Activated naive CD8-positive, alpha-beta T cell treated with anti-CD3 and anti-CD28 coated beads for 36 hours (primary cell): ENCODE results near the gene NOC3L. TPM values are rescaled to one million over a fixed set of nuclear protein-coding genes. Genes with fewer than 3 reads are reported as not detected.
"Not testable (repeated sequence)": the region's sequence is repeated elsewhere in the genome, so short reads cannot be mapped to it uniquely, and the experiment has no call there.

Experiments used
- DNase-seq: peaks from one replicate; pipeline ENCODE4 v3.0.0; 2021
- H3K27ac Mint-ChIP-seq: one replicate; pipeline ENCODE4 v1.8.0; 2022; ENCODE audit warnings: mild to moderate bottlenecking, moderate library complexity, mixed read lengths
- H3K27me3 Mint-ChIP-seq: one replicate; pipeline ENCODE4 v1.8.0; 2022; ENCODE audit warnings: mild to moderate bottlenecking, mixed read lengths
- H3K36me3 Mint-ChIP-seq: one replicate; pipeline ENCODE4 v1.8.0; 2021; ENCODE audit warnings: mild to moderate bottlenecking, mixed read lengths
- H3K4me1 Mint-ChIP-seq: one replicate; pipeline ENCODE4 v1.8.0; 2021; ENCODE audit warnings: mixed read lengths
- H3K4me3 Mint-ChIP-seq: one replicate; pipeline ENCODE4 v1.8.0; 2022; ENCODE audit warnings: mild to moderate bottlenecking, moderate library complexity, mixed read lengths
- H3K9me3 Mint-ChIP-seq: one replicate; pipeline ENCODE4 v1.8.0; 2022; ENCODE audit warnings: mixed read lengths
- total RNA-seq, 2 experiments: library from RNA; stranded (reverse); gene quantifications; one replicate each; pipeline ENCODE4 v1.2.3, GENCODE V29; 2021

Gene NOC3L, protein sequence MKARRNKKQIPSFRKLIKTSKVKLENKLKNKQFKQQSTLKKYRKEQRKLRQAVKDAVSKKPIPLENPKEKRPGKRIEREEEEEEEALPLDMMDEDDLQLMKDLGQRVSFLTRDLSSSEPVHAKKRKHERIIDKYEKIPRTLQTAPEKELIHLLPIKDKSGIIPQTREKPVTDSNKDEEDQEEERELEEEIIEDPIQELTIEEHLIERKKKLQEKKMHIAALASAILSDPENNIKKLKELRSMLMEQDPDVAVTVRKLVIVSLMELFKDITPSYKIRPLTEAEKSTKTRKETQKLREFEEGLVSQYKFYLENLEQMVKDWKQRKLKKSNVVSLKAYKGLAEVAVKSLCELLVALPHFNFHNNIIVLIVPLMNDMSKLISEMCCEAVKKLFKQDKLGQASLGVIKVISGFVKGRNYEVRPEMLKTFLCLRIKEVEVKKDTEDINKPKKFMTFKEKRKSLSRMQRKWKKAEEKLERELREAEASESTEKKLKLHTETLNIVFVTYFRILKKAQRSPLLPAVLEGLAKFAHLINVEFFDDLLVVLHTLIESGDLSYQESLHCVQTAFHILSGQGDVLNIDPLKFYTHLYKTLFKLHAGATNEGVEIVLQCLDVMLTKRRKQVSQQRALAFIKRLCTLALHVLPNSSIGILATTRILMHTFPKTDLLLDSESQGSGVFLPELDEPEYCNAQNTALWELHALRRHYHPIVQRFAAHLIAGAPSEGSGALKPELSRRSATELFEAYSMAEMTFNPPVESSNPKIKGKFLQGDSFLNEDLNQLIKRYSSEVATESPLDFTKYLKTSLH
- 10 to 100 TPM; 47.9 to 48.9 TPM for total RNA-seq

DNA sequence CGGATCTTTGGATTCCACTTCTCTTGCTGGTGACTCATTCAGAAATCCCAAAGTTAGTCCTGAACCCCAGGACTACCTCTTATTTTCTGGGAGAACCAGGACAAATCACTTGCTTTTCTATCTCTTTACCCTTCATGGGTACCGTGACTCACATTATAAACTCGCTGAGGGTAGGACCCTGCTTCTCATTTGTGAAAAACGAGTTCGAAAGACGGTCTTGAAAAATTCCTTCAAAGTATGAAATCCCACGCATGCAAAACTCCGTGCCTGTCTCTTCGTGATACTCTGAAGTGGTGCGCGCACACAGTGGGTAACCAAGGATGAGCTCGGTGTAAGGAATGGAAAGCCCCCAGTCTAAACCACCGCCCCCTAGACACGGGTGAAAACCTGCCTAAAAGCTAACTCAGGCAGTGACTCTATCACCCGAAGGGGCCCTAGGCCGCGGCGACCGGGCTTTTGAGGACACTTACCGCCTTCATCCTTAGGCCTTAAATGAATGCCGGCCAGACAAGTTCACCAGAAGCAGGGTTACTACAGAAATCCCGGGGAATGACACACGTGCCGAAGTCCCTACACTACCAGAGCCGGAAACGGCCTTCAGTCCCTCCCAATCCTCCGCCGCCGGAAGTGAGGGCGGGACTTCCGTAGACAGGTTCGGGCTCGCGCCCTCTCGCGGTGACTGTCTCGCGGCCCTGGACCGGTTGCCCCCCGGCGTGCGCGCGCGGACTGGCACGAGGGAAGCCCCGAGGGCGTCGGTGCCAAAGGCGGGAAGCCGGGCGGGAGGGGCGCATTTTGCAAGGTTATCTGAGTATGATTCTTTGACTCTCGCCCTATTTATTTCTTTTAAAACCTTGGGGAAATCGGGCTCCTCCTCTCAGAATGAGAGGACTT, at the start of gene NOC3L:
Gene NOC3L, minus strand, starts transcription at position 580 of the 891 bp plus-strand sequence. Its CDS starts 101 bp downstream, at position 479.
- H3K27ac Mint-ChIP-seq = peak within 1 kb of the TSS; percentile 96
- H3K4me3 Mint-ChIP-seq = peak within 1 kb of the TSS; percentile 96
- peak; percentile 95 for DNase-seq
- peaks cover 21% of the 10 kb centered on the region for H3K4me1 Mint-ChIP-seq
- peaks cover 39% of the 10 kb centered on the region for H3K36me3 Mint-ChIP-seq
- peaks cover 6% of the 10 kb centered on the region for H3K27me3 Mint-ChIP-seq
- H3K9me3 Mint-ChIP-seq = no peaks in the 10 kb centered on the region

DNA sequence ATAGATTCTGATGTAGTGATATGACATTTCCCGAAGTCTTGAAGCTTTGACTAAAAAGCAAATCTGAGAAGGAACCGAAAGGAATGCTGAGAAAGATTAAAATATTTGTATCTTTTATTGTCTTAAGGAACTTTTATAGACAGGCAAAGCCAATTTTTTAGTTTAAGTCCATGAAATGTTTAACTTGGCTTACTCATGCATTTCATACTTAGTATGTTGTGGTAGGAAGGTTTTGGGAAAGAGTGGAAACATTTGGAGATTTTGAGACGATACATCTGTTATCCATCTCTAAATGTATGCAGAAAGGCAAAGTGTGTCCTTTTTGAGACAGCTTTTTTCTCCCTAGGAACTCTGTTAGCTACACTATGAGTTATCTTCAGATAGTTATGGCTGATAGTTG, 49.7 kb upstream of the NOC3L start:
- Mint-ChIP-seq H3K9me3 (no peaks in the 10 kb centered on the region), H3K27ac (no peak overlapping the region), H3K4me3 (no peak overlapping the region), H3K4me1 (no peaks in the 10 kb centered on the region), H3K27me3 (peaks cover 47% of the 10 kb centered on the region), H3K36me3 (no peaks in the 10 kb centered on the region)
- no peak for DNase-seq

DNA sequence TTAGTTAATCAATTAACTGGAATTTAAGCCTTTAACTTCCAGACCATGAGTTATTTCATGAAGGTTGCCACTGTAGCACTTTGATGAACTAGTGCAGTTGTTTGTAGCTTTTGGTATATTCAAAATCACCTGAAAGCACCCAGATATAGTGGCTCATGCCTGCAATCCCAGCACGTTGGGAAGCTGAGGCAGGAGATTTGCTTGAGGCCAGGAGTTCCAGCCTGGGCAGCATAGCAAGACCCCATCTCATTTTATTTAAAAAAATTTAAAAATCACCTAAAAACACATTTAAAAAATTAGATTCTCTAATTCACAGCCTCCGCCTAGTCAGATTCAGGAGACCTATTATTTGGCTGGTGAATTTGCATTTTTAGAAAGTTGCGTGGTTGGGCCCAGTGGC, 48.6 kb upstream of the NOC3L start:
- Mint-ChIP-seq H3K4me1 (no peaks in the 10 kb centered on the region), H3K27me3 (peaks cover 59% of the 10 kb centered on the region), H3K9me3 (no peaks in the 10 kb centered on the region), H3K4me3 (no peak overlapping the region), H3K36me3 (no peaks in the 10 kb centered on the region), H3K27ac (no peak overlapping the region)
- no peak for DNase-seq

DNA sequence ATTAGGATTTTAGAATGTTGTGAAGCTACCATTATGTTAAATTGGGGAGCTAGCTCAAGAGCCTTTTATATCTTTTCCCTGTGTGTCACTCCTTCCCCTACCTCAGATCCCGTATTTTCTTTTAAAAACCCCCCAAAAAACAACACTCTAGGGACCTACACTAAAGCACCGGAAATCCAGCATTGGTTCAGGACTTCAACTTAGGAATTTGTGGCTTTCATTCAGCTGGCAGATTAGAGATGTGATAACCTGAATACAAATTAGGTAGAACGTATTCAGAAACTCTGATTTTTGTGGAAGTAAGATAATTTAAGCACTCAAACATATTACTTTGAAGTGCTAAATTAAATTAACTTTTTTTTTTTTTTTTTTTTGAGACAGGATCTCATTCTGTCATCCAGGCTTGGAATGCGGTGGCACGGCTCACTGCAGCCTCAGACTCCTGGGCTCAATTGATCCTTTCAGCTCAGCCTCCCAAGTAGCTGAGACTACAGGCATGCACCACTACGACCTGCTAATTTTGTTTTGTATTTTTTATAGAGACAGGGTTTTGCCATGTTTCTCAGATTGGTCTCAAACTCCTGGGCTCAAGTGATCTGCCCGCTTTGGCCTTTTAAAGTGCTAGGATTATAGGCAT, 46.4 kb upstream of the NOC3L start:
- no peaks in the 10 kb centered on the region for H3K36me3 Mint-ChIP-seq
- H3K4me1 Mint-ChIP-seq = no peaks in the 10 kb centered on the region
- no peak overlapping the region for H3K27ac Mint-ChIP-seq
- no peaks in the 10 kb centered on the region for H3K9me3 Mint-ChIP-seq
- H3K27me3 Mint-ChIP-seq = peaks cover 70% of the 10 kb centered on the region
- DNase-seq = no peak
- no peak overlapping the region for H3K4me3 Mint-ChIP-seq

DNA sequence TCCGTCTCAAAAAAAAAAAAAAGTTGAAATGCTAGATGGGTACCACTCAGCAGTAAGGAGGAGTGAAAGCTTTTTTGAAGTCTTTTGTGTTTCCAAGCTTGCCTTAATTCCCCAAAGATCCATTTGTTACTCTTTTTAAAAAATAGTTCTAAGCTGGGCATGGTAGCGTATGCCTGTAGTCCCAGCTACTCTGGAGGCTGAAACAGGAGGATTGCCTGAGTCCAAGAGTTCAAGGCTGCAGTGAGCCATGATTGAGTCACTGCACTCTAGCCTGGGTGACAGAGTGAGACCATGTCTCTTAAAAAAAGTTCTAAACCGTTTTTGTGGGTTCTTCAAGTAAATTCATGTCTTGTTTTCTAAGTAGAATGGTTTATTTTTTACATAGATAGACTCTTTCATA, 44.9 kb upstream of the NOC3L start:
- H3K27ac Mint-ChIP-seq = no peak overlapping the region
- H3K4me3 Mint-ChIP-seq = no peak overlapping the region
- H3K36me3 Mint-ChIP-seq = no peaks in the 10 kb centered on the region
- peaks cover 2% of the 10 kb centered on the region for H3K4me1 Mint-ChIP-seq
- H3K27me3 Mint-ChIP-seq = peaks cover 72% of the 10 kb centered on the region
- DNase-seq = no peak
- no peaks in the 10 kb centered on the region for H3K9me3 Mint-ChIP-seq

DNA sequence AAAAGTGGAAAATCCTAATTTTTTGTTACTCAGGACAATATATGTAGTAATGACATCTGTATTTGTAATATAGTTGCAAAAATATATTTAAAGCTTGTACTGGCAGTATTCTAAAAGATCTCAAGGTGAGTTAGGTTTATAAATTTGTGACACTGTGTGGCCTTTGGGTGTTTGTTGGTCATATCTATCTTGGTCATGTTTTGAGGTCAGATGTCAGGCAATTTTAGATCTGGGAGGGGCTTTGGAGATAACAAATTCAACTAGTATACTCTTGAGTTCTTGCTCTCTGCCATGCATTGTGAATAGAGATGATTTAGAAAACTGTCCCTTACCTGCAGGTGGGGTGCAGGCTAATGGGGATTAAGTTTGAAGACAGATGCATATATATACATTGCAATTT, 42.7 kb upstream of the NOC3L start:
- no peak overlapping the region for H3K27ac Mint-ChIP-seq
- H3K9me3 Mint-ChIP-seq = peaks cover 4% of the 10 kb centered on the region
- peaks cover 6% of the 10 kb centered on the region for H3K36me3 Mint-ChIP-seq
- H3K4me1 Mint-ChIP-seq = peaks cover 5% of the 10 kb centered on the region
- H3K27me3 Mint-ChIP-seq = peaks cover 75% of the 10 kb centered on the region
- DNase-seq = no peak
- no peak overlapping the region for H3K4me3 Mint-ChIP-seq

DNA sequence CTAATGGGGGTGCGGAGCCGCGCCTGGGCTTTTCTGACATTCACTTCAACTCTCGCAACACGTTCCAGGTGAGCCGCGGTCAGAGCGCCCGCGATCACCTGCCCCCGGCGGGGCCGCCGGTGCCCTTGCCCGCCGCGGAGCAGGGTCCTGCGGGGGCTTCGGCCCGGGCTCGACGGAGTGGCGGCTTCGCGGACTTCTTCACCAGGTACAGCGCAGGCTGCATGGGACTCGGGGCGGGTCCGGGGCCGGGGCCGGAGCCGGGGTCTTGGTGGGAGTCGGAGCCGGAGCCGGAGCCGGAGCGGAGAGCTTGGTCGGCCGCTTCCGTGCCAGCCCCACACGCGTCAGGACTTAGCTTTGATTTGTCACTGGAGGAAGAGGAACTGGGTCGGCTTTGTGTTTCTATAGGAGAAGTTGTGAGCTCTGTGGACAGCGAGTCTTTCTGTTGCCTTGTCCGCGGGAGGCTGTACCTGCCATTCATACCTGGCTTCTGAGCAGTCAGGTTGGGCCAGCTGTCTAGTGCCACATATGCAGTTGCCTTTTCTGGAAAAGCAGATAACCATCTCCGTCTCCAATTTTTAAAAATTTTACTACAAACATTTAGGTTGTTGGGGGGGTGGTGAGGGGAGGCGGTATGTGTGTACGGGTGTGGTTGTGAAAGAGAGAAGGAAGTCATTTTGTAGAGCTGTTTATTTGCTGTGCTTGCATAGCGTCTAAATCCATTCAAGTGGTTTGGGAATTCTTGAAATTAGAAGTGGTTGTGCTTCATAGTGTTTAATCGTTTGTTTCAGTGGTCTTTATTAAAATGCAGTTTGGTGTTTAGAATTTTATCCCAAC, 40.9 kb upstream of the NOC3L start:
- H3K27ac Mint-ChIP-seq = no peak overlapping the region
- peak; percentile 11 for DNase-seq
- peak overlapping the region; percentile 75 for H3K4me3 Mint-ChIP-seq
- H3K4me1 Mint-ChIP-seq = peaks cover 5% of the 10 kb centered on the region
- H3K9me3 Mint-ChIP-seq = peaks cover 4% of the 10 kb centered on the region
- peaks cover 6% of the 10 kb centered on the region for H3K36me3 Mint-ChIP-seq
- H3K27me3 Mint-ChIP-seq = peaks cover 86% of the 10 kb centered on the region

DNA sequence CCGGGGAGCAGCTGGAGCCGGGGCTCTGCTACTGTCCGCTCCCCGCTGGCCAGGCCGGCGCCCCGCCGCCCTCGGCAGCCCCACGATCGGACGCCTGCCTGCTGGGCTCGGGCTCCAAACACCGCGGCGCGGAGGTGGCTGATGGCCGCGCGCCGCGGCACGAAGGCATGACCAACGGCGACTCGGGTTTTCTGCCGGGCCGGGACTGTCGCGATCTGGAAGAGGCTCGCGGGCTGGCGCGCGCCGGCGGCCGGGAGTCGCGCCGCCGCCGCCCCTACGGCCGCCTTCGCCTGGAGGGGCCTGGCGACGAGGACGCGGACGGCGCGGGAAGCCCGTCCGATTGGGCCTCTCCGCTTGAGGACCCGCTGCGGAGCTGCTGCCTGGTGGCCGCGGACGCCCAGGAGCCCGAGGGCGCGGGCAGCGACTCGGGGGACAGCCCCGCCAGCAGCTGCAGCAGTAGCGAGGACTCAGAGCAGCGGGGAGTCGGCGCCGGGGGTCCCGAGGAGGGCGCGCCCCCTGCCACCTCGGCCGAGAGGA, 40.2 kb upstream of the NOC3L start:
- peak; percentile 22 for DNase-seq
- Mint-ChIP-seq H3K27me3 (peaks cover 81% of the 10 kb centered on the region), H3K4me1 (peaks cover 5% of the 10 kb centered on the region), H3K36me3 (peaks cover 6% of the 10 kb centered on the region), H3K4me3 (no peak overlapping the region), H3K9me3 (peaks cover 4% of the 10 kb centered on the region), H3K27ac (no peak overlapping the region)

DNA sequence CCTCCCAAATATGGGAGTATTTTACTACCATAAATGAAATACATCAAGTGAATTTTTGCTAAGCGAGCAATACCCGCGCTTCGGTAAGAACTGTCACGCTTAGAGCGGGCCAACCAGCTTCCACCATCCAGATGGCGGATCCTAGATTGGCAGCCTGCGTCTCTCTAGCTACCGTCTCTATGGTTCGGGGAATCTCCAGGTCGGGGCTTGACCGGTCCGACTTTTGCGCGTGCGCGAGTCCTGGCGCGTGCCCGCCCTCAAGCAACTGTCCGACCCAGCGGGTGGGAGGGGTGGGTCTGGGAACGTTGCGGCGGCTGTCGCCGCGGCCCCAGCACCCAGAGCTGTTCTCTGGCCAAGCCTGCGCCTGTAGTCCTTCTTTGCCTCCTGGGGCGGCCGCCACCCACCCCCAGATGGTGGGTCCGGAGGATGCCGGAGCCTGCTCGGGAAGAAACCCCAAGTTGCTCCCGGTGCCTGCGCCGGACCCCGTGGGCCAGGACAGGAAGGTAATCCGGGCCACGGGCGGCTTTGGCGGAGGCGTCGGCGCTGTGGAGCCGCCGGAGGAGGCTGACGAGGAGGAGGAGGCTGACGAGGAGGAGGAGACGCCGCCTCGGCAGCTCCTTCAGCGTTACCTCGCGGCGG, 39.6 kb upstream of the NOC3L start, which contains the start of gene TBC1D12:
Gene TBC1D12, plus strand, starts transcription at position 338 of the 639 bp plus-strand sequence. Its CDS starts 73 bp downstream, at position 411.
- peak within 1 kb of the TSS; percentile 58 for H3K4me3 Mint-ChIP-seq
- DNase-seq = peak; percentile 48
- H3K9me3 Mint-ChIP-seq = peaks cover 4% of the 10 kb centered on the region
- peaks cover 6% of the 10 kb centered on the region for H3K36me3 Mint-ChIP-seq
- peaks cover 5% of the 10 kb centered on the region for H3K4me1 Mint-ChIP-seq
- H3K27ac Mint-ChIP-seq = no peak within 1 kb of the TSS
- peaks cover 78% of the 10 kb centered on the region for H3K27me3 Mint-ChIP-seq

DNA sequence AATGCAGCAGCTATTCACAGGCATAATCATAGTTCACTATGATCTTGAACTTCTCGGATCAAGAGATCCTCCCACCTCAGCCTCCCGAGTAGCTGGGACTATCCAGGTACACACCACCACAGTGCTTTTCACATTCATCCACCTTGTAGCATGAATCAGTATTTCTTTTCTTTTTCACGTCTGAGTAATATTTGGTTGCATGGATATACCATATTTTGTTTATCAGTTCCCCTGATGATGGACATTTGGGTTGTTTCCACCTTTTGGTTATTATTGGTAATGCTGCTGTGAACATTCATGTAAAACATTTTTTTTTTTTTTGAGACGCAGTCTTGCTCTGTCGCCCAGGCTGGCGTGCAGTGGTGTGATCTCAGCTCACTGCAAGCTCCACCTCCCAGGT, 36.0 kb upstream of the NOC3L start:
- H3K4me1 Mint-ChIP-seq = peaks cover 4% of the 10 kb centered on the region
- H3K27ac Mint-ChIP-seq = no peak overlapping the region
- no peak overlapping the region for H3K4me3 Mint-ChIP-seq
- peaks cover 43% of the 10 kb centered on the region for H3K27me3 Mint-ChIP-seq
- DNase-seq = no peak
- peaks cover 4% of the 10 kb centered on the region for H3K9me3 Mint-ChIP-seq
- peaks cover 6% of the 10 kb centered on the region for H3K36me3 Mint-ChIP-seq

DNA sequence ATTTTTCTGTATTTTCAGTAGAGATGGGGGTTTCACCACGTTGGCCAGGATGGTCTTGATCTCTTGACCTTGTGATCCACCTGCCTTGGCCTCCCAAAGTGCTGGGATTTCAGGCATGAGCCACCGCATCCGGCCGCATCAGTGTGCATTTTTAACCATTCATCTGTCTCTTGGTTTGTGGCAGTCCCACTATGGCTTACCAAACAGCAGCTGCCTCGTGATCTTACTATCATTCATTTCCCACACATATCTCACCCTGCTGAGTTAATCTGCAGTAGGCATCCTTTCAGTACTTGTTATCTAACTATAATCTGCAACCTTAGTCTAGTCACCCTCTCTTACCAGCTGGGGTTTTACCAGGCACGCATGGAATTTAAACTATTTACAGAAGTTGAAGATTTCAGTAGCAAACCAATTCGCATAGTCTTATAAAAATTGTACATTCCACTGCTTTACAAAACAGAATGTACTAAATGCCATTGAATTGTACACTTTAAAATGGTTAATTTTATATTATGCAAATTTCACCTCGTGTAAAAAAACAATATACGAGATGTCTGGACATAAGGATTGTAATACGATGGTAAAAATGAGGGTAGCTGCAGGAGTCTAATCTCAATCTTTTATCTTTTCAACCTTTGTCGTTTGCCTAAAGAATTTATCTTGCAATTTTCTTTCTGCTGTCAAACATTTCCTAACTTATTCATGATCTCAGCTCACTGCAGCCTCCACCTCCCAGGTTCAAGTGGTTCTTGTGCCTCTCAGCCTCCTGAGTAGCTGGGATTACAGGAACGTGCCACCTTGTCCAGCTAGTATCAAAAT, 35.0 kb upstream of the NOC3L start:
- peaks cover 39% of the 10 kb centered on the region for H3K27me3 Mint-ChIP-seq
- peaks cover 6% of the 10 kb centered on the region for H3K36me3 Mint-ChIP-seq
- peaks cover 4% of the 10 kb centered on the region for H3K4me1 Mint-ChIP-seq
- H3K27ac Mint-ChIP-seq = no peak overlapping the region
- H3K4me3 Mint-ChIP-seq = no peak overlapping the region
- no peak for DNase-seq
- H3K9me3 Mint-ChIP-seq = peaks cover 4% of the 10 kb centered on the region

DNA sequence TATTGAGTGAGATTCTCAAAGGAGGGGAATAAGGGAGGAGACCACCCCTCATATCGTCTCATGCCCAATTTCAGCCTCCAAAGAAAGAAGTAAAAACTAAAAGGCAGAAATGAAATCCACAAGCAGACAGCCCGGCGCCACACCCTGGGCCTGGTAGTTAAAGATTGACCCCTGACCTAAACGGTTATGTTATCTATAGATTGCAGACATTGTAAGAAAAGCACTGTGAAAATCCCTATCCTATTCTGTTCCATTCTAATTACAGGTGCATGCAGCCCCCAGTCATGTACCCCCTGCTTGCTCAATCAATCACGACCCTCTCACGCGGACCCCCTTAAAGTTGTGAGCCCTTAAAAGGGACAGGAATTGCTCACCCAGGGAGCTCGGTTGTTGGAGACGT, 29.4 kb upstream of the NOC3L start:
- not testable (repeated sequence) for DNase-seq, H3K4me3 Mint-ChIP-seq, H3K27ac Mint-ChIP-seq, H3K9me3 Mint-ChIP-seq, H3K27me3 Mint-ChIP-seq, H3K4me1 Mint-ChIP-seq, H3K36me3 Mint-ChIP-seq
